HG02973 (cell line): ENCODE results near the gene LIX1.

ENCODE experiments used
- ATAC-seq: cut with Tn5 transposase; IDR thresholded peaks from one replicate; pipeline ENCODE4 v1.9.1; 2021; ENCODE audit warnings: moderate library complexity; ENCODE audit not compliant: unreplicated experiment

LIX1 gene

GRCh38 chr5:97077246-97077645, 65.2 kb downstream of the LIX1 start:
- no peak for ATAC-seq

DNA sequence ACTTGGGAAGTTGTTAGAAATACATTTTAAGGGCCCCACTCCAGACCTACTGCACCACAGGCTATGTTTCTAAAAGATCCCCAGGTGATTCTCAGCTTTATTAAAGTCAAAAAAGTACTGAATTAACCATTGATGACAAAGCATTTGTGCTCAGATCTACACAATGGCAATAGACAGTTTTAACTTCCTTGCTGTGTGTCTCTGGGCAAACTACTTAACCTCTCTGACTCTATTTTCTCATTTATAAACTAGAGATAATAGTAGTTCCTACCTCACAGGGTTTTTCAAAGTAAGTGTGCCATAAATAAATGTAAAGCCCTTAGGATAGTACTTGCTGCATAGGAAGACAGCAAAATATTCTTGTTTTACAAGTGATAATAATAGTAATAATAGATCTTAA, 66.3 kb downstream of the LIX1 start:
- no peak for ATAC-seq

DNA sequence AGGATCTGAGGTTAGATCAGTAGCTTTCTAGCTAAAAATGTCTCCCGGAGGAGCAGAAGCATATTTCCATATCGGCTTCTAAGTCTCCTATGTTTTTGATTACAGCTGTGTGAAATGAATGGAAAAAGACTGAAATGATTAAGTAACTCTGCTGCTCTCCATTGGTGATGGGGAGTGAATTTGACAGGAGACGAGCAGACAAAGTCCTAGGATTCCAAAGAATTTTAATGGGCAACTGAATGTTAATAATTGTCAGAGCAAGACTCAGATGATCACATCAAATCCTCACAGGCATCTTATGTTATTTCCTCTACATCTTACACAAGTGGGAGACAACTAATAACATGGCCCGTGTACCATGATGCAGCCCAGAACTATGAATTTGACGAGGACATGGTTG, 66.8 kb downstream of the LIX1 start:
- no peak for ATAC-seq

- ATAC-seq = no peak
Measured at GRCh38 chr5:97074859-97075489, 67.4 kb downstream of the LIX1 start.

DNA sequence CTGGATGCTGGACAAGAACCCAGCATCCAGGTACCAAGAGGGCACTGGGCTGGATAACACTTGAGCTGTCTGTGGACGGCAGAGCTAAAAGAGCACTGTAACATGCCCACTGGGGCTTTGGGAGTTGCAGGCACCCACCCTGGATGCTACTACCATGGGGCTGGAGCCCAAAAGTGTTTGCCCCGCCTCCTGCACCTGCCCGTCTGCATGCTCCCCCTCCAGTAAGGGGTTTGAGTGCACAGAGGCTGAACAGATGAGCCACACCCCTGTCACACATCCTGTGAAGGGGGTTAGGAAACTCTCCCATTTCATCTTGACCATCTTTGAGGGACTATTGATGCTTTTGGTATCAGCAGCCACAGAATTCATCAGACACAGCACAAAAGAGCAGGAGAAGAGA, 69.0 kb downstream of the LIX1 start:
- ATAC-seq = no peak

DNA sequence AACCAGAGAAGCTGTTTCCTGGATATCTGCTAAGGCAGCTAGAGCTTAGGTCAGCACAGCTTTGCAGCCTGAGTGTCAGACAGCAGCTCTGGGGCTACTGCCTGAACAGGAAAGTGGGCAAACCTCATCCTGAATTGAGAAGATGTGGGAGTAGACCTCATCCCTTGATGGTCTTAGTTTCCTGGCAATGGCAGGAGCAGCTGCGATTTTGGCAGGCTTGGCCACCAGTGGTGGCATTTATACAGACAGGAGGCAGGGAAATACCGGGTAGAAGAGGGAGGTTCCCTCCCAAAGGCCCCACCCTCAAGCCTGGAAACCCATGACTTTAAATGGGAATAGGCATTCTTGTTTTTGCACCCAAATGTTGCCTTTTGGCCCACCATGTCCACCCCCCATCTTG, 69.7 kb downstream of the LIX1 start:
- ATAC-seq = no peak

DNA sequence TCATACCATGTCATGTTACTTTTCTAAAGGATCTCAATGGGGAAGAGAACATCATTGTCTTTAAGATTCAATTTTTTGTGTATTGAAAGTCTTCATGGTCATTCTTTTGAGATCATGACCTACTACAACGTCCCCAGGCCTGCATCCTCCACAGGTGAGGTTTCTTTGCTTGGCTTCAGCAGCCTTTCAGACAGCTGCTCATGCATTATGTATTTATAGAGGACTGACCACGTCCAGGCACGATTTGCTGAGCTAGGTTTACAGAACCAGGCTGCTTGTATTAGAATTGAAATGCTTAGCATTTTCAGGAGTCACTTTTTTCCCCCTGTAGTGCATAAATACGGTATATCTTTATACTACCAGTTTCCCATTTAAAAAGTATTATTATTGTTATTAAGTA, 70.4 kb downstream of the LIX1 start:
- no peak for ATAC-seq

- no peak for ATAC-seq
Measured at GRCh38 chr5:97071101-97071500, 71.3 kb downstream of the LIX1 start.

GRCh38 chr5:97070234-97070633, 72.2 kb downstream of the LIX1 start:
- no peak for ATAC-seq

GRCh38 chr5:97067296-97067850, 75.0 kb downstream of the LIX1 start:
- no peak for ATAC-seq

DNA sequence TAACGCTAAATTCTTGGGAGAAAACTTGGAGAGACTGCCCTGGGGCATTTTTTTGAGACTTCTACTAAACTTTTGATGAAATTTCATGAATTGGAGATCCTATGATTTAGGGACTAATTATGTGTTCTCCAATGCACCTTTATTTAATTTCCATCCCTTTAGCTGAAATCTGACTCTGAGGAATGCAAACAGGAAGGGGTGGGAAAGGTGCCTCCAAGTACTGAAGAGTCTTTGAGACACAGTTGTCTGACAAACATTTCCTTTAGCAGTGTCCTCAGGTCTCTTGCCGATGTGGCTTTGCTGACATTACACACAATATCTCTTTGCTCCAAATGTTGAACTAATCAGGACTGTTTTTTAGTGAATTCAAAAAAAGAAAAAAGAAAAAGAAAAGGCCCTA, 76.9 kb downstream of the LIX1 start:
- no peak for ATAC-seq

GRCh38 chr5:97063251-97063650, 79.2 kb downstream of the LIX1 start:
- ATAC-seq = no peak

- ATAC-seq = no peak
Measured at GRCh38 chr5:97062046-97062445, 80.4 kb downstream of the LIX1 start.

DNA sequence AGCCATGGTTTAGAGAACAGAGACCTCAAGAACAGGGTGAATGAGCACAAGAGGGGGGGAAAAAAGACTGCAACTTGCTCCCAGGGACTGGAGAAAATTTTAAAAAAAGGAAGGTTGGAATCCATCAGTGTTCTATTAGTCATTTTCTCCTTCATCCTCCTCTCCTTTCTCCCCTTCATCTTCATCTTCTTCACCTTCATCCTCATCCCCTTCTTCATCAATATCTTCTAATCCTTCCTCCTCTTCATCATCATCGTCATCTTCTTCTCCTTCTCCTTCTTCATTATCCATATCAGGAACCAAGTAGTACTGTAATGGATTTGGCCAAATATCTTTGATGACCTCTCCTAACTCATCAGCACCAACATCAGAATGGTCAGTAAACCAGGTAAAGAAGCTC, 86.1 kb downstream of the LIX1 start:
- ATAC-seq = no peak

GRCh38 chr5:97049175-97049574, 93.2 kb downstream of the LIX1 start:
- ATAC-seq = no peak

DNA sequence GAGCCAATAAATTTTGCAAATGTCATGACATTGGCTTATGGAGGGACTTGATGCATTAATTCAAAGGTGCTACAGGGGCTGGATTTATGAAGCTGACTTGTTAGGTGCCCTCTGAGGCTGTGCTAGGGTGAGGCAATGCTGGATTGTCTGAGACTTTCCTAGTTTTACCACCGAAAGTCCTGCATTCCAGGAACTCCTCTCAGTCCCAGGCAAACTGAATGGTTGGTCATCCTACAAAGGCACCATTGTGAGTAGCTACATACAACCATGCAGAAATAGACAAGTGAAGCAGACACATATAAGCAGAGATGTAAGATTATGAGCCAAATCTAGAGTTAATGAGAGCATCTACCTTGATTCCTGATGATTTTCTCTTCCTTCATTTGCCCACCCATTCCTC, 95.3 kb downstream of the LIX1 start:
- ATAC-seq = no peak

- ATAC-seq = no peak
Measured at GRCh38 chr5:97046270-97046982, 96.0 kb downstream of the LIX1 start.

DNA sequence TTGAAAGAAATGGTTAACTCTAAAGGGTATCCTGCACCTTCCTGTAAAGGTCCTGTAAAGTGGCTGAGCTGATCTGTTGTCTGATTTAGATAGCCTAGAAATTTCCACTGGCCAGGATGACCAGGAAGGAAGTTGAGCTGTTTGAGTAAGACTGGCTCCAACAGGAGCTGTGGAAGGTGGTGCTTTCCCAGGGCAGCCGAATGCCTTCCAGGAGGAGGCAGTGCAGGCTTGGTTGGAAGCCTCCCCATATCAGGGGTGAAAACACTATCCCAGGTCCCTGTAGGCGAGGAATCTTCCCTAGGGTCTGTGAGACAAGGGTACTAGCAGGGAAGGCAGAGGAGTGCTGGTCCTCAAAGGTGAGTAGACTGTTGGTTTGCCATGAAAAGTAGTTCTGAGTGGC, 98.4 kb downstream of the LIX1 start:
- ATAC-seq = no peak

- ATAC-seq = no peak
Measured at GRCh38 chr5:97043511-97043910, 98.9 kb downstream of the LIX1 start.

DNA sequence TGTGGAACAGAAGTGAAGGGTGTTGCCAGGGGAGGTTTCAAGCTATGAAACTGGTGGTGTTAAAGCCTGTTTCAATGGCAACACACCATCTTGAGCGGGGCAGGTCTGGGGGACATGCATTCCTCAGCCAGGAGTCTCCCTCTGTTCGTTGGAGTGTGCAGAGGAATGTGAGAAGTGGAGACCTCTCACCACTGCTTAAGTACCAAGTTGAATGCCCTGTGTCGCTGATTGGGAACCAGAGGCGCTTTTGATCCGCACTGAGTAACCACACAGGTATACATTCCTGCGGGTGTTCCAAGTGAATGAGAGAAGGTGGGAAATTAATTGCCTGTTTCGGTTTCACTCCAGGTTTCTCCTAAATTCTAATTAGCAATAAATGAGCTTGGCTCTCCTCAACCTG, 99.4 kb downstream of the LIX1 start:
- ATAC-seq = no peak
